ENCODE measurements around the gene PYCR2. TPM values are rescaled to one million over a fixed set of nuclear protein-coding genes. Genes with fewer than 3 reads are reported as not detected.
"Not testable (repeated sequence)": the region's sequence is repeated elsewhere in the genome, so short reads cannot be mapped to it uniquely, and the experiment has no call there.

The PYCR2 gene
- total and polyA plus RNA-seq, 4 experiments from 2014 or later = 73.6 to 116 (median 94.3) TPM

DNA sequence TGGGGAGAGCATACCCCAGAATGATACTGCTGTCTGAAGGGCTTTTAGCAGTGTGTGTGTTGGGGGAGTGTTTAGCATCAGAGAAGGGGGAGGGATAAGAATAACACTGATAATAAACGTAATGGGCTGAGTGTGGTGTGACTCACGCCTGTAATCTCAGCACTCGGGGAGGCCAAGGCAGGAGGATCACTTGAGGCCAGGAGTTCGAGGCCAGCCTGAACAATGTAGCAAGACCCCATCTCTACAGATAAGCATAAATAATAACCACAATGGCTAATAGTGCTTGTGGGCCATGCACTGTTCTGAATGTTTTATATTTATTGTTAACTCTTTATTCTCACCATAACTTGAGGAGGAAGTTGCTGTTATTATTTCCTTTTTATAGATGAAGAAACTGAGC is 19.5 kb upstream of the PYCR2 start:
- Mint-ChIP-seq H3K4me3 (no peak overlapping the region), H3K9me3 (no peaks in the 10 kb centered on the region), H3K27me3 (peaks cover 0 to 4% of the 10 kb centered on the region in 2 donors), H3K36me3 (no peaks in the 10 kb centered on the region), H3K27ac (no peak overlapping the region), H3K4me1 (peaks cover 6 to 16% (median 9%) of the 10 kb centered on the region in 4 donors)
- ChIA-PET POLR2A (ENCODE audit: partially characterized antibody) (interaction anchor here (1.7 kb wide), 1 partner anchor 62 kb away, joined by 5 read pairs; the partner anchor contains the start of gene TMEM63A), CTCF (ENCODE audit: partially characterized antibody) (no interaction called here)
- DNase-seq = no peak
- H3K36me3 ChIP-seq (ENCODE audit: insufficient read depth, low read length) = no peaks in the 10 kb centered on the region
- peaks cover 10% of the 10 kb centered on the region for H3K4me1 ChIP-seq (ENCODE audit: insufficient read depth, low read length)
- intact Hi-C loops (cut with micrococcal nuclease) = no loop called here
- H3K27ac ChIP-seq (ENCODE audit: low read depth, low read length) = no peak overlapping the region
- no peak overlapping the region for H3K4me3 ChIP-seq (ENCODE audit: low read length in 2 of 2)
- no peaks in the 10 kb centered on the region for H3K9me3 ChIP-seq (ENCODE audit: control insufficient read depth in 1 of 2, low read length in 2 of 2)
- no peaks in the 10 kb centered on the region for H3K27me3 ChIP-seq (ENCODE audit: insufficient read depth, low read length)

DNA sequence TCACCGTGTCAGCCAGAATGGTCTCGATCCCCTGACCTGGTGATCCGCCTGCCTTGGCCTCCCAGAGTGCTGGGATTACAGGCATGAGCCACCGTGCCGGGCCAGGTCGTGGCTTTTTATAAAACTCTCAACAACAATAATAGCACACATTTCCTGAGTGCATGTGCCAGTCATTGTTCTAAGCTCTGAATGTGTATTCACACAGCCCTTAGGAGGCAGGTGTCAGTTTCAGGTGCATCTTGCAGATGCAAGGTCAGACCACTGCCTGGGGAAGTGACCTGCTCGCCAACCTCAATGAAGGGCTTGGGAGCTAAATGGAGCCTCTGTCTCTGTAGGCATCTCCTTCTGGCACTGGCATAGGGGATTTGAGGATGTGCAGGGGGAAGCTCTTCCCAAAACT is 18.5 kb upstream of the PYCR2 start:
- peaks cover 0 to 3% of the 10 kb centered on the region in 2 donors for H3K27me3 Mint-ChIP-seq
- Histone ChIP-seq H3K4me3 (ENCODE audit: low read length in 2 of 2) (no peak overlapping the region), H3K27me3 (ENCODE audit: insufficient read depth, low read length) (no peaks in the 10 kb centered on the region), H3K36me3 (ENCODE audit: insufficient read depth, low read length) (no peaks in the 10 kb centered on the region), H3K27ac (ENCODE audit: low read depth, low read length) (no peak overlapping the region), H3K4me1 (ENCODE audit: insufficient read depth, low read length) (peaks cover 10% of the 10 kb centered on the region), H3K9me3 (ENCODE audit: control insufficient read depth in 1 of 2, low read length in 2 of 2) (no peaks in the 10 kb centered on the region)
- H3K27ac Mint-ChIP-seq = no peak overlapping the region
- no peak overlapping the region for H3K4me3 Mint-ChIP-seq
- CTCF ChIA-PET (ENCODE audit: partially characterized antibody) = interaction anchor here (0.9 kb wide), 1 partner anchor 21 kb away, joined by 3 read pairs; no protein-coding TSS in a partner anchor
- no peaks in the 10 kb centered on the region for H3K9me3 Mint-ChIP-seq
- POLR2A ChIA-PET (ENCODE audit: partially characterized antibody) = no interaction called here
- intact Hi-C loops (cut with micrococcal nuclease) = no loop called here
- H3K36me3 Mint-ChIP-seq = no peaks in the 10 kb centered on the region
- peaks cover 5 to 16% (median 10%) of the 10 kb centered on the region in 4 donors for H3K4me1 Mint-ChIP-seq
- no peak for DNase-seq

DNA sequence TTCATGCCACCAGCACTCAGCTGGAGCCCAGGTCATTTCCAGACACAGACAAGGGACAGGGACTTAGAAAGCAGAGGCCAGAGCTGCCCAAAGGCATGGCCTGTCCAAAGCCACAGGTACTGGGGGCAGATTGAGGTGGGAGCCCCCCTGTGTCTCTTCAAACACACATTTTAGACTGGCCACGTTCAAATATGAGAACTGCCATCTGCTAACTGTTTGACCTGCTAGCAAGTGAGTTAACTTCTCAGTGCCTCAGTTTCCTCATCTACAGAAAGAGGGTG is 17.8 kb upstream of the PYCR2 start:
- Histone ChIP-seq H3K36me3 (ENCODE audit: insufficient read depth, low read length) (no peaks in the 10 kb centered on the region), H3K4me1 (ENCODE audit: insufficient read depth, low read length) (peaks cover 10% of the 10 kb centered on the region), H3K27me3 (ENCODE audit: insufficient read depth, low read length) (no peaks in the 10 kb centered on the region), H3K4me3 (ENCODE audit: low read length in 2 of 2) (no peak overlapping the region), H3K27ac (ENCODE audit: low read depth, low read length) (no peak overlapping the region), H3K9me3 (ENCODE audit: control insufficient read depth in 1 of 2, low read length in 2 of 2) (no peaks in the 10 kb centered on the region)
- Mint-ChIP-seq H3K9me3 (no peaks in the 10 kb centered on the region), H3K36me3 (no peaks in the 10 kb centered on the region), H3K4me1 (peaks cover 4 to 16% (median 10%) of the 10 kb centered on the region in 4 donors), H3K27ac (no peak overlapping the region), H3K4me3 (no peak overlapping the region), H3K27me3 (peaks cover 0 to 3% of the 10 kb centered on the region in 2 donors)
- POLR2A ChIA-PET (ENCODE audit: partially characterized antibody) = no interaction called here
- CTCF ChIA-PET (ENCODE audit: partially characterized antibody) = interaction anchor here (0.9 kb wide), 1 partner anchor 21 kb away, joined by 3 read pairs; no protein-coding TSS in a partner anchor
- intact Hi-C loops (cut with micrococcal nuclease) = no loop called here
- no peak for DNase-seq

DNA sequence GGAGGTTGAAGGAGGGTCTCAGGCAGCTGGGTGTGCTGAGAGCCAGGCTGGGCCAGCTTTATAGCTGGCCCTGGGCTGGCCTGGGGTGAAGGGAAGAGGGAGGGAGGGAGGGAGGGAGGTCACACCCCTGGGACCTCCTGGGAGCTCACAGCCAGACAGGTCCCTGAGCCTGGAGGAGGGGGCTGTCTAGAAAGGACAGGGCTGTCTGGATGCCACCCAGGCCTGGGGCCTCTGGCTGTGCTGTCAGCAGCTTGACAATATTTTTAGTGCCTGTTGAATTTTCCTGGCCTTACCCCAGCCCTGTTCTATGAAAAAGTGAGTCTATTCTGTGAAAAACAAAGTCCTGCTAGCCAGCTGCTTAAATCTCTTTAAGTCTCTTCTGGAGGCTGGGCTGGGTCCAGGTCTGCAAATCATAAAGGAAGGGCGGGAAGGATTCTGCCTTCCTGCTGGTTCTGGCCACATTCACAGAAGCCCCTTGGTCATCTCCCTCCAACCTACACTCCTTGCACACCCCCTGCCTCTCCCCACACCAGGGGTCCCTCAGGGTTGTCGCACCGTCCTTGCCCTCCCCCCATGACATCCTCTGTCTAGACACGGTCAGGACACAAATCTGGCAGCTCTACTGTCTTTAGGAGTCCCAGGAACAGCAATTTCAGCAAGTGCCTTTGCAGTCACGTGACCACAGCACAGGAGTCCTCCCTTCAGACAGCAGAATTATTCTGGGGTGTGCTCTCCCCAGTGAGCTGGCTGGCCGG is 17.3 kb upstream of the PYCR2 start, which contains the start of gene LEFTY2:
Gene LEFTY2 (minus strand): TSS at position 34 of the 755 bp plus-strand sequence. CDS start 80 bp downstream, outside the sequence.
- H3K27ac ChIP-seq (ENCODE audit: low read depth, low read length) = no peak within 1 kb of the TSS
- Mint-ChIP-seq H3K9me3 (no peaks in the 10 kb centered on the region), H3K36me3 (no peaks in the 10 kb centered on the region), H3K27me3 (peaks cover 0 to 3% of the 10 kb centered on the region in 2 donors), H3K4me3 (no peak within 1 kb of the TSS), H3K27ac (no peak within 1 kb of the TSS), H3K4me1 (peaks cover 4 to 16% (median 10%) of the 10 kb centered on the region in 4 donors)
- no peaks in the 10 kb centered on the region for H3K9me3 ChIP-seq (ENCODE audit: control insufficient read depth in 1 of 2, low read length in 2 of 2)
- H3K4me3 ChIP-seq (ENCODE audit: low read length in 2 of 2) = no peak within 1 kb of the TSS
- H3K36me3 ChIP-seq (ENCODE audit: insufficient read depth, low read length) = no peaks in the 10 kb centered on the region
- peaks cover 10% of the 10 kb centered on the region for H3K4me1 ChIP-seq (ENCODE audit: insufficient read depth, low read length)
- intact Hi-C loops (cut with micrococcal nuclease) = no loop called here
- ChIA-PET POLR2A (ENCODE audit: partially characterized antibody) (no interaction called here), CTCF (ENCODE audit: partially characterized antibody) (no interaction called here)
- no peak for DNase-seq
- no peaks in the 10 kb centered on the region for H3K27me3 ChIP-seq (ENCODE audit: insufficient read depth, low read length)

DNA sequence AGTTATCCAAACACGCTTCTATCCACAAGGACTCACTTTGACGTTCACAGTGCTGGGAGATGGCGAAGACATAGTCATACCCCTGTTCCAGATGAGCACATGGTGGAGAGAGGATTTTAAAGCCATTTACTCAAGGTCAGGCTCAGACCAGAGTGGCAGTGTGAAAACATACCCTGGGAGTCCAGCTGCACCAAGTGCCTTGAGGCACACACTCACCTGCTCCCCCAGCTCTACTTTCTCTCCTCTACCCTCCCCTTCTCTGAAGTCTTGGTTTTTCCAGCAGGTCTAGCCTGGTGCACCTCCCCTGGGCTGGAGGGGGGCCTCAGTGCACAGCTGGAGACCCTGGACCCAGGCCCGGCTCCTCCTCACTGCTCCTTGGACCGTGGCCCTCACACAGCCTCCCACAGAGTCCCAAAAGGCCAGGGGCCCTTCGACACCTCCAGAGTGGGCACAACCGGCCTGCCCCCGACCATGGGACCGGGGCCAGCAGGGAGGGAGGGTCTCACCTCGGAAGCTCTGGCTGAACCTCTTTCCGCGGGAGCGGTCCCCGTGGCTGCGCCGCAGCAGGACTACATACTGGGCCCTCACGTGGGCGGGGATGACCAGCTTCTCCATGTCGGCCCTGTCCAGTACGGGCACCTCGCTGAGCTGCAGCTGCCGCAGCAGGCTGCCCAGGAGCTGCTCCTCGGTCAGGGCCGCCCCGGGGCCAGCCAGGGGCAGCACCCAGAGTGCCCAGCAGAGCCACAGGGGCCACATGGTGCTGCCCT is 16.5 kb upstream of the PYCR2 start:
- no peak for DNase-seq
- Histone ChIP-seq H3K4me3 (ENCODE audit: low read length in 2 of 2) (no peak overlapping the region), H3K27me3 (ENCODE audit: insufficient read depth, low read length) (no peaks in the 10 kb centered on the region), H3K9me3 (ENCODE audit: control insufficient read depth in 1 of 2, low read length in 2 of 2) (no peaks in the 10 kb centered on the region), H3K36me3 (ENCODE audit: insufficient read depth, low read length) (no peaks in the 10 kb centered on the region), H3K4me1 (ENCODE audit: insufficient read depth, low read length) (peaks cover 10% of the 10 kb centered on the region), H3K27ac (ENCODE audit: low read depth, low read length) (no peak overlapping the region)
- intact Hi-C loops (cut with micrococcal nuclease) = no loop called here
- H3K27ac Mint-ChIP-seq = no peak overlapping the region
- H3K4me1 Mint-ChIP-seq = peaks cover 3 to 16% (median 10%) of the 10 kb centered on the region in 4 donors
- ChIA-PET CTCF (ENCODE audit: partially characterized antibody) (no interaction called here), POLR2A (ENCODE audit: partially characterized antibody) (no interaction called here)
- H3K9me3 Mint-ChIP-seq = no peaks in the 10 kb centered on the region
- no peak overlapping the region for H3K4me3 Mint-ChIP-seq
- H3K36me3 Mint-ChIP-seq = no peaks in the 10 kb centered on the region
- H3K27me3 Mint-ChIP-seq = peaks cover 0 to 3% of the 10 kb centered on the region in 2 donors

DNA sequence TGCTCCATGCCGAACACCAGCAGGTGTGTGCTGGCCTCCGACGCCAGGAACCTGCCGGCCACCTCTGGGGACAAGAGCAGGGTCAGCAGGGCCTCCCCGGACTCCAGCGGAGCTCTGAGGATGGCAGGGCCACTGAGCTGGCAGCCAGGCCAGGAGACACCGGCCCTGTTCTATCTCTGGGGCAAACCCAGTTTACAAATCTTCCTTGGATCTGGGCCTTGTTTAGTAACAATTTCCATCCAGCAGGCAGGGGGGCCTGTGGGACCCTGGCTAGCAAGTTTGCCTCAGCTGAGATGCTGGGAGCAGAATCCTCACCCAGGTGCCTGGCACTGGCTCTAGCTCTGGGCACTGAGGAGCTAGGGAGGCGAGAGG is 15.9 kb upstream of the PYCR2 start:
- H3K4me3 ChIP-seq (ENCODE audit: low read length in 2 of 2); H3K36me3 Mint-ChIP-seq; intact Hi-C loops (cut with micrococcal nuclease); H3K9me3 Mint-ChIP-seq; H3K9me3 ChIP-seq (ENCODE audit: control insufficient read depth in 1 of 2, low read length in 2 of 2); DNase-seq; H3K4me1 Mint-ChIP-seq; H3K4me1 ChIP-seq (ENCODE audit: insufficient read depth, low read length); H3K27me3 Mint-ChIP-seq; H3K4me3 Mint-ChIP-seq; CTCF ChIA-PET (ENCODE audit: partially characterized antibody); H3K27ac Mint-ChIP-seq; H3K36me3 ChIP-seq (ENCODE audit: insufficient read depth, low read length); H3K27ac ChIP-seq (ENCODE audit: low read depth, low read length); H3K27me3 ChIP-seq (ENCODE audit: insufficient read depth, low read length); POLR2A ChIA-PET (ENCODE audit: partially characterized antibody): not testable (repeated sequence)

DNA sequence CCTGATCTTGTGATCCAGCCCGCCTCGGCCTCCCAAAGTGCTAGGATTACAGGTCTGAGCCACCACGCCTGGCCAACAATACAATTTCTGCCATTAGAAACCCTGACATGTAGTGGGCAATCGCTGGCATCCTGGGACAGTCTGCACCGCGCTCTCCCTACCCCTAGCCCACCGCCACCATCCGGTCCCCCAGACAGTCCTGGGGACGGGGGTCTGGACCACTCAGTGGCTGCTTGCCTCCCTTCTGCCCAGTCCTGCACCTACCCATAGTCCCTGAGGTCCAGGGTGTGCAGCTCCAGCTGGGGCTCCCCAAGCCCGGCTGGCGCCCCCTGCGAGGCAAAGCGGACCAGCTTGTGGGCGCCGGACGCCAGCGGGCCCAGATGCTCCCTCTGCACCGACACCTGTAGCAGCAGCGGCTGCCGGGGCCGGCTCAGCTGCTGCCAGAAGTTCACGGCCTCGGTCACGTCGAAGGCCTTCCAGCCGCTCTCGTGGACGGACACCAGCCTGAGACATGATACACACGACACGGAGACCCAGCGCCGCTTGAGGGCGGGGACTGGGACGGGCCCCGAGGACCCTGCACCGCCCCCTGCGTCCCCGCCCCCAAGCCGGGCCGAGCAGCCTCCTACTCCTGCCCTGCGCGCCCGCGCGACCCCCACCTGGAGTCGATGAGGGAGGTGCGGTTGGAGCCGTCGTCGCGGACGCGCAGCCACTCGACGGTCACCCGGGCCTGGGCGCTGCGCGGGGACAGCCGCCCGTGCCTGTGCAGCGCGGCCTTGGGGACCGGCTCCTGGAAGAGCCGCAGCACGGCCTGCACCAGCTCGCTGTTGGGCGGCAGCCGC is 15.3 kb upstream of the PYCR2 start:
- H3K4me1 ChIP-seq (ENCODE audit: insufficient read depth, low read length); H3K9me3 ChIP-seq (ENCODE audit: control insufficient read depth in 1 of 2, low read length in 2 of 2); H3K36me3 ChIP-seq (ENCODE audit: insufficient read depth, low read length); intact Hi-C loops (cut with micrococcal nuclease); H3K4me3 Mint-ChIP-seq; H3K9me3 Mint-ChIP-seq; H3K4me1 Mint-ChIP-seq; H3K36me3 Mint-ChIP-seq; H3K27me3 ChIP-seq (ENCODE audit: insufficient read depth, low read length); DNase-seq; CTCF ChIA-PET (ENCODE audit: partially characterized antibody); H3K27me3 Mint-ChIP-seq; H3K4me3 ChIP-seq (ENCODE audit: low read length in 2 of 2); H3K27ac ChIP-seq (ENCODE audit: low read depth, low read length); H3K27ac Mint-ChIP-seq: not testable (repeated sequence)
- POLR2A ChIA-PET (ENCODE audit: partially characterized antibody) = interaction anchor here (0.9 kb wide), 1 partner anchor 18 kb away, joined by 3 read pairs; no protein-coding TSS in a partner anchor

All from CD4-positive, alpha-beta memory T cell (primary cell).